ENCODE measurements around the gene XKR7.

Gene XKR7

DNA sequence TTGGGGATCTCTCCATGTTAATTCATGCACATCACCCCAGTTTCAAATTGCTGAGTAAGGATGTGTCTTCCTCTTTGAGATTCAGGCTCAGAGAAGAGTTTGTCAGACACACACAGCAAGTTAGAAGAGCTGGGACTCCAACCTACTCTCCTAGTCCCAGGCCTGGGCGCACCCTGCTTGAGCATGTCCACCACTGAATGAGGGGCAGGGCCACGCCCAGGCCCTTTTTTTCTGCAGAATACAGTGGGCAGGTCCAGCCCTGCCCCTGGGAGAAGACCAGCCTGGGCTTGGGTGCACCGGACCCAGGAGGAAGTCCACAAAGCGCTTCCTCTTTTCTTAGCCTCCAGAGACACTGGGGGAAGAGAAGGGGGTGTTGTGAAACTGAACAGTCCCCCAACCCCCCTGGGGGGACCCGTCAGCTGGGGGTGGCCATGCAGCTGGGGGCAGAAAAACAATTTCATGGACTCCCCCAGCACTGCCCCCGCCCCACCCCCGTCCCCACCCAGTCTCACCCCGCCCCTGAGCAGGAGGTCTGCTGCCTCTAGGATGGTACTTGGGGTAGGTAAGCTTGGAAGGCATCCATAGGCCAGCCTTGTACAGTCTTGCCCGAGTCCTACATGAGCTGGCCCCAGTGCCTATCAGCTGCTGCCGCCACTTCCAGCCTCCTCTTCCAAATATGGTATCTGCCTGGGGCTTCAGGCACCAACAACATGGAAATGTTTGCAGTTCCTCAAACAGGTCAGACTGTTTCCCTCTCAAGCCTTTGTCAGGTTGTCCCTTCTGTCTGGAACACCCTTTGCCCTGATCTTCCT is 72.4 kb downstream of the XKR7 start:
- no peak for DNase-seq (ENCODE audit: low read depth)

DNA sequence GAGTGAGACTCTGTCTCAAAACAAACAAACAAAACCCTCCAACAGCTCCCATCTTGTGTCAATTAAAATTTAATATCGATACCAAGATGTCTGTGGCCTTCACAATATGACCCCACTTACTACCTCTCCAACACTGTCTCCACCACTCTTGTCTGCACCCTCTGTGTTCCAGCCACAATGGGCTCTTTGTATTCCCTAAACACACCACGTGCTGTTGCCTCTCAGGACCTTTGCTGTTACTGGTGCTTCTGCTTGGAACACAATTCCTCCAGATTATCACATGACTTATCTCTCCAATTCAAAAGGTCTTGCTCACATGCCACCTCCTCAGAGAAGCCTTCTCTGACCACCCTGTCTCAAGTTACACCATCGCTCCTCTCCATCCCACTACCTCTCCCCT is 78.0 kb downstream of the XKR7 start:
- DNase-seq (ENCODE audit: low read depth): no peak

DNA sequence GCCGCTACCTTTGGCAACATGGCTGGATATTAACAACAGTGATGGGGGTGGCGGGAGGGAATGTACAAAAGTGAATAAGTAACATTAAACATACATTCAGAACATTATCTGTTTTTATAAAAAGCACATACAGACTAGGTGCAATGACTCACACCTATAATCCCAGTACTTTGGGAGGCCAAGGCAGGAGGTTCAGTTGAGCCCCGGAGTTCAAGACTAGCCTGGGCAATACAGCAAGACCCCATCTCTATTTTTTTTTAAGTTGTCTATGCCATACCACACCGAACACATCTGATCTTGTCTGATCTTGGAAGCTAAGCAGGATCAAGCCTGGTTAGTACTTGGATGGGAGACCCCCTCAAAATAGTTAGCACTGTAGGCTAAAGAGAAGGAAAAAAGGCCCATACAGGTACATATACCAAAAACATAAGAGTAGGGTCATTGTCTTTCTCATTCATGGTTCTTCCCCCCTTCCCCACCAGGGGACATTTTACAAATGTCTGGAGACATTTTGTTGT is 82.4 kb downstream of the XKR7 start:
- DNase-seq (ENCODE audit: low read depth): no peak

DNA sequence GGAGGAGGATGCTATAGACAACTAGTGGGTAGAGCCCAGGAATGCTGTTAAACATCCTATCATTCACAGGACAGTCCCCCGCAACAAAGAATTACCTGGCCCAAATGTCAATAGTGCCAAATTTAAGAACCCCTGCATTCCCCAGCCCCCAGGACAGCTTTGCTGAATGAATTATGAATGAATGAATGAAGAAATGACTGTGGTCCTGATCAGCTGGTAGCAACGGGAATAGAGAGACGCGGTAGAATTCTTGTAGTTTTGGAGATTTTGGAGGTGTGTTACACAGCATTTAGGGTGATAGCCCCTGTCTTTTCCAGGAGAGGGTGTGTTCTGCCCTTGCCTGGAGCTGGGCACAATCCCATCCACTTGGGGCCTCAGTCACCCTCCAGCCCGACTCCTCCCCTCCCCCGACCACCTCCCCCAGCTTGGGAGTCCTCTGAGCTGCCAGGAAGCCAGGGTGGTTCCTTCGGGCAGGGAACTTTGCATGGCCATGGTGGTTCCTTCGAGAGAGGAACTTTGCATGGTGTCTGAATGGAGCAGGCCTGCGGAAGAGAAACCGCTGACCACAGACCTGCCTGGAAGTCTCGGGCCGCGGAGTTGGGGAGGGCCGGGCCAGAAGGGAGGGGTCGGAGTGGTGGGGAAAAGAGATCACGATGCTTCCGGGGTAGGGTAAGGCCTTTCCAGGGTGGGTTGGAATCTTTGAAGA is 83.1 kb downstream of the XKR7 start:
- no peak for DNase-seq (ENCODE audit: low read depth)

DNA sequence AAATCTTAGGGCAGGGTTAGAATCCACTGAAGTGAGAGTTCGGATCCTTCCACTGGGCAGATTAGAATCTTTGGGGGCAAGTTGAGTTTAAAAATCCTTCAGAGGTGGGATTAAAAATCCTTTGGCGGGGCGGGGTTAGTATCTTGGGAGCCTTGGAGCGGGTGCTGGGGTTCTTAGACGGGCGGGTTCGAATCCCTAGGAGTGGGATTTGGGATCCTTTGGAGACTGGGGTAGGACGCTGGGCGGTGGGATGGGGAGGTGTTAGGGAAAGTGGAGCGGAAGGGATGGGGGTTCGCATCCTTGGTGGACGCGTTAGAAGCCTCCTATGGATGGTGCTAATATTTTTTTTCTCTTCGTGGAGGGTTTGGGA is 83.8 kb downstream of the XKR7 start:
- no peak for DNase-seq (ENCODE audit: low read depth)

DNA sequence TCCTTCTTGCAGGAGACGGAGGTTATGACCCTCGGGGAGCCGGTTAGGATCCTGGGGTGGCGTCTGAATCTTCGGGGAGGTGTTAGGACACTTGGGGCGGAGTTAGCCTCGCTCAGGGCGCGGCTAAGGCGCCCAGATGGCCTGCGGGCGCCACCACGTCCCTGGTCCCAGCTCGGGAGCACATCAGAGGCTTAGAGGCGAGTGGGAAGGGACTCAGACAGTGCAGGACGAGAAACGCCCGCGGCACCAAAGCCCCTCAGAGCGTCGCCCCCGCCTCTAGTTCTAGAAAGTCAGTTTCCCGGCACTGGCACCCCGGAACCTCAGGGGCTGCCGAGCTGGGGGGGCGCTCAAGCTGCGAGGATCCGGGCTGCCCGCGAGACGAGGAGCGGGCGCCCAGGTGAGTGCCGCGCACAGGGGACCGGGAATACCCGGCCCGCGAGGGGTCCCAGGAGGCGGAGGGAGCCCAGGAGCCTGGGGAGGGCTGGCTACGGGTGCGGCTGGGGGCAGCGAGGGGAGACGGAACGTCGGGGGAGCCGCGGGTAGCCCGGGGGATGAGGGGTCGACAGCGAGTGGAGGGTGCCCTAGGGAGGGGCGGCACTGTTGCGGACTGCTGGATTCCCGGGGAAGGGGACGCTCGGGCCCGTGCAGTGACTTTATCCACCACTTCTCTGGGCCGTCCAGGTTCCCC is 84.3 kb downstream of the XKR7 start, which contains the start of gene HCK:
HCK (plus strand) TSS at position 153 of the 688 bp plus-strand sequence.
- DNase-seq (ENCODE audit: low read depth): no peak

DNA sequence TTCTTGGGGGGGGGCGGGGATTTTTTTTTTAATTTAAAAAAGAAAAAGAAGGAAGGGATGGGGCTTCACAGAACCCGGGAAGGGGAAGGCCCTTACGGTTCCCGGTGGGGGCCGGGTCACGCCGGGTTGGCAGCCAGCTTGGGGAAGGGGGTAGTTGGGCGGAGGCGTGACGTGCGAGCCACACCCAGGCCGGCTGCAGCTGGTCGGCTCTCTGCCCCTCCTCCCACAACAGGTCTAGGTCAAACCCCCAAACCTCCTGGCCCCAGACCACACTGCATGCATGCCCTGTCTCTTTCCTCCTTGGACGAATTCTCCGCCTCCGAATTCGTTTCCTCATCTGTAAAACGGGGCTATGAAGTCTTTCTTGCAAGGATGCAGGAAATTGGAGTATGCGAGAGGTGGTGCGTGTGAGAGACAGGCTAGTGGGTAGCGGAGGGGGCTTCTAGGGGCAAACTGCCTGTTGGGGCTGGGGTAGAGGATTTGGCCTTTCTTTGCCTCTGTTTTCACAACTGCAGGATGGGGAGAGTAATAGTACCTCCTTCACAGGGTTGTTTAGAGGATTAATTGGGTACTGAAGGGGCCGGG is 84.9 kb downstream of the XKR7 start:
- no peak for DNase-seq (ENCODE audit: low read depth)
